Stimulated activated CD8-positive, alpha-beta memory T cell treated with anti-CD3 and anti-CD28 coated beads, Interleukin-7, amount 100 ng/mL, for 4 hours (primary cell): Measurements from ENCODE around the gene RGCC.

Source experiments
- DNase-seq, 2 donors: peaks; one replicate each; pipeline ENCODE4 v3.0.0-alpha.2; 2020; ENCODE audit warnings: low read depth in 2 of 2

RGCC gene

DNA sequence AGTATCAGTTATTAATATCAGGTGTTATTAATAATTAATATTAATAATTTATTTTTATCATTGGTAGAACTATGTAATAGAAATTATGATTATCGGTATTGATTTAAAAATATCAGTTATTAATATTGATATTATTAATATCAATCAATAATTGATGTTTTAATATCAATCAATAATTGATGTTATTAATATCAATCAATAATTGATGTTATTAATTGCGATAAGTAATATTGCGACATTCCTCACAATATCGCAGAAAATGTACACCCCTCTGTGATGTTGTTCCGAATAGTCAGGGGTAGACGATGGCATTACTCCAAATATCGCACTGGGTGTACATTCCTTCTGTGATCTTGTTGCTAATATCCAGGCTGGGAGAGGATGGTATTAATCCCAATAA lies 3.7 kb upstream of the RGCC start:
- no peak for DNase-seq

DNA sequence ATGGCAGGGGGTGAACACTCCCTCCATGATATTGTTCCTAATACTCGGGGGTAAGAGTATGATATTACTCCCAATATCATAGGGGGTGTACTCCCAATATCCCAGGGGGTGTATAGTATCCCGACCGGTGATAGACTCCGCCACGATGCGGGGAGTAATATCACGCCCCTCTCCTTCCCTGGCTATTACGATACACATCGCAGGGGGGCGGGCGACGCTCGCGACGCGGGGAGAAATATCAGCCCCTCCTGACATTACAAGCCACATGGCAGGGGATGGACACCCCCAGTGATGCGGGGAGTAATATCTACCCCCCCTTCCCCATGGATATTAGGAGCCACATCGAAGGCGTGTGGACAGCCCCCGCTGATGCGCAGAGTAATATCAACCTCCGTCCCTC lies 3.2 kb upstream of the RGCC start:
- DNase-seq: no peak

- no peak for DNase-seq
These were observed 1.5 kb upstream of the RGCC start for GRCh38 chr13:41455725-41456419.

- peak in 1 of 2 donors; percentile 22 for DNase-seq
These were observed 338 bp downstream of the RGCC start for GRCh38 chr13:41457589-41458186.

DNA sequence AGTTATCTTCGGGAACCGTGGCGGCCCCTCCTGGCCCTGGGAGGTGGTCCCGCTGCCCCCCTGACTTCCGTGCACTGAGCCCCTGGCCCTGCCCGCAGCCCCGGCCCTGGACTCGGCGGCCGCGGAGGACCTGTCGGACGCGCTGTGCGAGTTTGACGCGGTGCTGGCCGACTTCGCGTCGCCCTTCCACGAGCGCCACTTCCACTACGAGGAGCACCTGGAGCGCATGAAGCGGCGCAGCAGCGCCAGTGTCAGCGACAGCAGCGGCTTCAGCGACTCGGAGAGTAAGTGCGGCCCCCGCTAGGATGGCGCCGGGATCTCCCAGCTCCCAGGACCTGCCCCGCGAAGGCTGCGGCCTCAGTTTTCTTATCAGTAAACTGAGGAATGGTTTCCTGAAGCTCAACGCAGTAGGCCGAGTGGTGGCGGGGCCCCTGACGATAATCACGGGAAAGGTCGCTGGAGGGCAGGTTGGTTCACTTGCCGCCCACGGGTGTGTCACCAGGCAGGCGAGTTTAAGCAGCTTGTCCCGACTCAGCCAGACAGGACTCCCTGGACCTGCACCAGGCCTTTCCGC lies 924 bp downstream of the RGCC start:
- peak; percentile 18 to 48 for DNase-seq

DNA sequence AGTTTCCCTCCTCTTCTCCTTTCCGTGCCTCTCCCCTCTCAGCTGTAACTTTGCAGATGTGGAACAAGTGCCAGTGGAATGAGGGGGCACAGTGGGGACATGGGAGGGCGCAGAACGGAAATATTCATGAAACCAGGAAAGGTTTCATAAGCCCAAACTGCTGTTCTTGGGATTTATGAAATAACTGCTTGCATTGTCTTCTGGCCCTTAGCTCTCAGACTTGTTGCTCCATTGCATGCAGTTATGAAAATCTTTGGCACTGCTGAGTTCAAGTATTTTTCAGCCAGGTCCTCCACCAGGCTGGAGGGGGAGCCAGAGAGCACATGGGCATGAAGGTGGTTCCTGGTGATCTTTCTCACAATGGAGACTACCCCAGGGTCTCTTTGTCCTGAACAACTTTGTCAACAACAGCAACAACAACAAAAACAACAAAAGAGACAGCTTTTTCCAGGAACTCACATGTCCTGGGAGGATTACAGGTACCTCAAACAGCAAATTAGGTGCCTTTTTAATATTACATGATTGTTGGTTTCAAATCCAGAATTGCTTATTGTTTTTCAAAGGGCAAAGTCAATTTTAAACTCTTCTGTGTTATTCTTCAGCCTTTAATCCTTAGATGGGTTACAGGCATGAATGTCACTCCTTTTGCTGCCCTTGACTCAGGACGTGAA lies 1.5 kb downstream of the RGCC start:
- peak; percentile 33 to 38 for DNase-seq

DNA sequence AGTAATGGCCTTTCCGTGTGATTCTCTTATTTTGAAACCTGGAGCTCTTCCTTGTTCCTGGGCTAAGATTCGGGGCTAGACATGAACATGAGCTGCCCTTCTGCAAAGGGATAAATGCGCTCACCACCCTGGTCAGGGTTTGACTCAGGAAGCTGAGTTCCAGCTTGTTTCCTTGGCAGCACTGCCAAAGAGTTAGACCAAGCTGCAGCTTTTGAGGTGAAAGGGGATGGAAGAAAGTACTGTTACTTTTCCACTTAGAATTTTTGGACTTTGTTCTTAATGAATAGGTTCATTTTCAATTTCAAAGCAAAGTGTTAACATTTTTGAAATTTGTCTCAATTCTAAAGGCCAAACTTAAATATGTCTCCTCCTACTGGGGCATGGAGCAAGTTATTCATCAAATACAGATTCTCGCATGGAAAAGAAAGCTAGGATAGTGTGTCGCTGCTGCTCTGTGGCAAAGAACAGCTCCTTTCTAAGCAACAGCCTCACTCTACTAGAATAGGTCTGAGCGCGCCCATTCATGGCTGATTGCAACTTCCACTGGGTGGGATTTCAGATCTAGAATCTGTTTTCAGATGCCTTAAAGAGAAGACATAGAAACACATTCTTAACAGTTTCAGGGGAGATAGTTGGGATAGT lies 2.2 kb downstream of the RGCC start:
- no peak for DNase-seq

- no peak for DNase-seq
These were observed 2.7 kb downstream of the RGCC start for GRCh38 chr13:41460074-41460465.

GRCh38 chr13:41460930-41461329 lies 3.6 kb downstream of the RGCC start:
- no peak for DNase-seq

- DNase-seq: no peak
These were observed 4.3 kb downstream of the RGCC start for GRCh38 chr13:41461527-41462139.

GRCh38 chr13:41462427-41462826 lies 5.1 kb downstream of the RGCC start:
- no peak for DNase-seq

GRCh38 chr13:41463838-41464602 lies 6.7 kb downstream of the RGCC start:
- DNase-seq: peak; percentile 38 to 43

- DNase-seq: peak; percentile 82 to 86
These were observed 8.0 kb downstream of the RGCC start for GRCh38 chr13:41465241-41465847.

DNA sequence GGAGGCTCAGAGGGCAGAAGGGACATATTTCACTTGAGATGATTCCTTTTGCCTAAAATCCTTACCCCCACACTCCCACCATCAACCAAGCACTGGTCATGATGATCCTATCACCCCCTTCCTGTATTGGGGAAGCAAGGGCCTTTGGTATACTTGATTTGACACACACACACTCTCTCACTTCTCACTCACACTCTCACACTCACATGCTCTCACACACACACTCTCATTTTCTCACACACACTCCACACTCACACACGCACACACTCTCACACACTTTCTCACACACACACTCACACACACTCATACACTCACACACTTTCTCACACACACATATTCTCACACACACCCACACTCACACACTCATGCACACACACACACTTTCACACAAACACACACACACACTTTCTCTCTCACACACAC lies 8.6 kb downstream of the RGCC start:
- no peak for DNase-seq

- no peak for DNase-seq
These were observed 10.1 kb downstream of the RGCC start for GRCh38 chr13:41467425-41467945.

DNA sequence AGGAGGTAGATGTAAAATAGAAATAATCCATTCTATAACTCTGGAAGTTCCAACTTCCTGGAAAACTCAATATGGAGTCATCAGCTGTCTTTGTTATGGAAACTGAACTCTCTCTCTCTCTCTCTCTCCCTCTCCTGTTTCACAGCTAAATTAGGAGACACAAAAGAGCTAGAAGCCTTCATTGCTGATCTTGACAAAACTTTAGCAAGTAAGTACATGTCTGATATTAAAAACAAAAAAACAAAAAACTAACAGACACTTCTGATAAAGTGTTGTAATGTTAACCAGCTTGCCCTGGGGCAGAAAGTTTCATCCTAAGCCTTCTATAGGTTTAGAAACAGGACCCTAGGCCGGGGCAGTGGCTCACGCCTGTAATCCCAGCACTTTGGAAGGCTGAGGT lies 11.3 kb downstream of the RGCC start:
- no peak for DNase-seq

DNA sequence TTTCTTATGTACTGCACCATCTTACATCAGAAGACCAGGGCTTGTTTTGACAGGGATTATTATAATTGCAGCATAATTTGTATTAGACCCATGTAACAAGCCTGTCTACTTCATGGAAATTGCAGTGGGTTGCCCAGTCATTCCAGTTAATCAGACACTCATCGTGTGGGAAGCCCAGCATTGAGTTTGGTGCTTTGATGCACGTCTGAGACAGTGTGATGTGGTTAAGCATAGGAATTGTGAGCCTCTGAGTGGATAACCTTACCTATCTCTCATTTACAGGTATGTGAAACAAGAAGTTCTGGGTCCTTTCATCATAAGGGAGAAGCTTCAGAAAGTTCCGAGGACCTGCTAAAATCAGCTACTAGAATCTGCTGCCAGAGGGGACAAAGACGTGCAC lies 12.8 kb downstream of the RGCC start:
- DNase-seq: peak; percentile 21 to 57

- DNase-seq: no peak
These were observed 14.4 kb downstream of the RGCC start for GRCh38 chr13:41471785-41472184.

DNA sequence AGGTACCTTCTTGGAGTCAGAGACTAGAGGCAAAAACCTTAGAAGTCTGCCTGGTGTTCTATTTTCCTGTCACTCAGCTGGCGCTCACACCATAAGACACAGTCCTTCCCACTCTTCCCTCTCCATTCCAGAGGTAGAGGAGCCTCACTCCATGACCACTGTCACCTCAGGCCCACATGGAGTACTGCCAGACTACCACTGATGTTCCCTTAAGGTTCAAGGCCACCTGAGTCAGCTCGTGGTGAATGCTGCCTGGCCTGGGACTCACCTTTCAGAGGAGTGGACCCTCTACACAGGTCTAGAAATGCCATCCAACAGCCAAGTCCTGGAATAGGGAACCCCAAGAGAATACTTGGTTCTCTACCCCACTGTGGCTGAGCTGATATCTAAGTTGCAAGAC lies 29.9 kb downstream of the RGCC start:
- DNase-seq: no peak

GRCh38 chr13:41488124-41488523 lies 30.8 kb downstream of the RGCC start:
- no peak for DNase-seq
